OCI-LY1 (cell line): ENCODE measurements around the gene CACNA1B.
"Not testable (repeated sequence)": the region's sequence is repeated elsewhere in the genome, so short reads cannot be mapped to it uniquely, and the experiment has no call there.

Experiments
- CTCF ChIP-seq: fragments of 200-600 bp; sonication (generic), shearing (Covaris generic); IDR thresholded peaks from 2 replicates; pipeline ENCODE4 v1.5.1; 2017; ENCODE audit warnings: mild to moderate bottlenecking, antibody characterized with exemption, low read length, moderate library complexity, mixed read lengths
- EZH2 ChIP-seq: fragments of 200-600 bp; sonication (generic), shearing (Covaris generic); IDR thresholded peaks from 2 replicates; pipeline ENCODE4 v1.8.0; 2017; ENCODE audit warnings: borderline replicate concordance, mixed run types, mild to moderate bottlenecking, antibody characterized with exemption, low read length, moderate library complexity, mixed read lengths

- TF ChIP-seq CTCF, EZH2: not testable (repeated sequence)
Measured at GRCh38 chr9:138107039-138107438, 229.5 kb downstream of the CACNA1B start.
